ENCODE results near the gene PARD3.

The PARD3 gene

DNA sequence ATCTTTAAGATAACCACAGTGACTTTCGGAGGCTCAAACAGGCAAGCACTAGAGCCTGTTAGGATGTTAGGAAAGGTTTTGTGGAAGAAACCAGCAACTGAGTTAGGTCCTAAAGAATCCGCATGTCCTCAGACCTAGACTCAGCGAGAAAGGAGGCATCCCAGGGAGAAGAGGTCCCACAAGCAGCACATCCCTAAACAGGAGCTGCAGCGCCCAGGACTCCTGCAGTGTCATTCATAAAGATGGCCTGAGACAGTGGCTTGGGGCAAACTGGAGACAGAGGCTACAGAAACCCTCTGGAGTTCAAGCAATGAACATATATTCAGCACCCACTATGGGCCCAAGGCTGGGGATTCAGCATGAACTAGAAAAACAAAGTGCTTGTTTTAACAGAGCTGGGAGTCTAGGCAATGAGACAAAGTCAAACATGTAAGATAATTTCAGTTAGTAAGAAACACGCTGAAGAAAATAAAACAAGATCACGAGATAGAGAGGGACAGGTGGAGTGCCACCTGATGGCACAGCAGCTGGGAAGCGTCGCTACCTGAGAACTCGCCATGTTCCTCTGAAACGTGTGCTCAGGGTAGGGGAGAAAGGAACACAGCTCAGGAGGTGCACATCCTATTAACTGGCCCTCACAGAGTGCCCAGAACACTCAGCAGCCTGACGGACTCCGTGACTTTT, 48.1 kb downstream of the PARD3 start:
- no peaks in the 10 kb centered on the region for H3K36me3 ChIP-seq (ENCODE audit: control insufficient read depth, insufficient read depth, low read length)
- H3K9me3 ChIP-seq (ENCODE audit: control insufficient read depth, low read length): no peaks in the 10 kb centered on the region
- H3K27ac ChIP-seq (ENCODE audit: low read depth, low read length, severe bottlenecking): peak overlapping the region; percentile 67
- no peak overlapping the region for H3K4me3 ChIP-seq (ENCODE audit: extremely low read depth, insufficient read depth, low read length, poor library complexity, severe bottlenecking)
- WGBS, 2 experiments (ENCODE audit: insufficient coverage in 2 of 2): 82 to 83% methylated on average over 9 to 10 of the region's 12 CpGs
- H3K4me1 ChIP-seq (ENCODE audit: control insufficient read depth, insufficient read depth, low read length, poor library complexity, severe bottlenecking): peaks cover 19% of the 10 kb centered on the region

DNA sequence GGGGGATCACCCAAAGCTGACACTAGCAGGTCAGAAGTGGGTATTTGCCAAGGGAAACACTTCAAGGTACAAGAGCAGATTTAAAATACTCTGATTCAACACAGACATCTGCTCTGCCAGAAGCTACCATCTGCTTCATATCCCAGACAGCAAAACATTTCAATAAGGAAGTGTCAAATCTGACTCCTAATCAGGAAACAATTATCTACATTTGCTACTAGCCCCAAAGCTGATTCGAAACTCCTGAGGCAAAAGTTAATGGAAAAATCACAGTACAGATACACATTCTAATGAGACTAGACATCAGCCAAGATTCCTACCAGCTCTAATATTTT, 48.9 kb downstream of the PARD3 start:
- H3K4me1 ChIP-seq (ENCODE audit: control insufficient read depth, insufficient read depth, low read length, poor library complexity, severe bottlenecking): peaks cover 19% of the 10 kb centered on the region
- no peaks in the 10 kb centered on the region for H3K9me3 ChIP-seq (ENCODE audit: control insufficient read depth, low read length)
- WGBS, 2 experiments (ENCODE audit: insufficient coverage in 2 of 2): no CpG with 5 or more reads among the region's 1 CpG
- H3K27ac ChIP-seq (ENCODE audit: low read depth, low read length, severe bottlenecking): no peak overlapping the region
- no peak overlapping the region for H3K4me3 ChIP-seq (ENCODE audit: extremely low read depth, insufficient read depth, low read length, poor library complexity, severe bottlenecking)
- no peaks in the 10 kb centered on the region for H3K36me3 ChIP-seq (ENCODE audit: control insufficient read depth, insufficient read depth, low read length)

GRCh38 chr10:34764472-34764946, 50.6 kb downstream of the PARD3 start:
- H3K9me3 ChIP-seq (ENCODE audit: control insufficient read depth, low read length): no peaks in the 10 kb centered on the region
- no peak overlapping the region for H3K4me3 ChIP-seq (ENCODE audit: extremely low read depth, insufficient read depth, low read length, poor library complexity, severe bottlenecking)
- no peaks in the 10 kb centered on the region for H3K36me3 ChIP-seq (ENCODE audit: control insufficient read depth, insufficient read depth, low read length)
- H3K4me1 ChIP-seq (ENCODE audit: control insufficient read depth, insufficient read depth, low read length, poor library complexity, severe bottlenecking): peaks cover 16% of the 10 kb centered on the region
- no CpG with 5 or more reads among the region's 2 CpGs for WGBS, 2 experiments (ENCODE audit: insufficient coverage in 2 of 2)
- H3K27ac ChIP-seq (ENCODE audit: low read depth, low read length, severe bottlenecking): no peak overlapping the region

DNA sequence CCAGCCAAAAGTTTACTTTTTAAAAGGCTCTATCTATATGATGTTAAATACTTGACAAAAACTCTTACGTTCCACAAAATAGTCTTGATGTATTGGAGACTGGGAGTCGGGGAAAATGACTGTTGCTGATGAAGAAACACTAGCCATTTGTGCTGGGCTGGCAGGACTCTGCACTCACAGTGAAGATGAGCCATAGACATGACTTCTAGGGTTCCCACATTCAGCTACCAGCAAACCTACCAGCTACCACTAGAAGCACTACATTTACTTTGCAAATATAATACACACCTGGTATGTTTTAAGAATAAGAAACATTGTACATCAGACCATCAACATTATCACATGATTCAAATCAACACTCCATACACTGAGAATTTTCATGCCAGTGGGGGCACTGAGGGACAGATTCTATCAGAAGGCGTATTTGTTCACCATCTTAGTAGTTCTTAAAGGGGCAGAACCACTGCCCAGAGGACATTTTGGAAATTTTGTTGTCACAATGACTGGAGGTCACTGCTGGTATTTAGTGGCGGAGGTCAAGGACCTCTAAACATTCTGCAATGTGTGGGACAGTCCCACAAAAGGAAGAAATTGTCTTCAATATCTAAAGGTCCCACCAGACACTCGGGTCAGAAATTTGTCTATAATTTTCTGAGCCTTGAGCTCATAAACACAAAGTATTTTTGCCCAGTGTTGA, 52.3 kb downstream of the PARD3 start:
- peaks cover 26% of the 10 kb centered on the region for H3K4me1 ChIP-seq (ENCODE audit: control insufficient read depth, insufficient read depth, low read length, poor library complexity, severe bottlenecking)
- no peaks in the 10 kb centered on the region for H3K9me3 ChIP-seq (ENCODE audit: control insufficient read depth, low read length)
- no peak overlapping the region for H3K27ac ChIP-seq (ENCODE audit: low read depth, low read length, severe bottlenecking)
- H3K36me3 ChIP-seq (ENCODE audit: control insufficient read depth, insufficient read depth, low read length): no peaks in the 10 kb centered on the region
- no peak overlapping the region for H3K4me3 ChIP-seq (ENCODE audit: extremely low read depth, insufficient read depth, low read length, poor library complexity, severe bottlenecking)
- WGBS, 2 experiments (ENCODE audit: insufficient coverage in 2 of 2): 67 to 93% methylated on average over 3 of the region's 5 CpGs

DNA sequence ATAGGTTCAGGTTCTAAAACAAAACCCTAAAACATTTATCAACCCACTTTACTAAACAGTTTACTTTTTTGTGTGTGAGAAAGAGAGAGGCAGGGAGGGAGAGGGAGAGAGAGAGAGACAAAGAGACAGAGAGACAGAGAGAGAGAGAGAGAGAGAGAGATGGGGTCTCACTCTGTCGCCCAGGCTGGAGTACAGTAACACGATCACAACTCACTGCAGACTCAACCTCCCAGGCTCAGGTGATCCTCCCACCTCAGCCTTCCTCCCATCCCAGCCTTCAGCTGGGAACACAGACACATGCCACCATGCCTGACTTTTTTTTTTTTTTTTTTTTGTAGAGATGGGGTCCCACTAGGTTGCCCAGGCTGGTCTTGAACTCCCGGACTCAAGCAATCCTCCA, 52.9 kb downstream of the PARD3 start:
- Histone ChIP-seq H3K4me3 (ENCODE audit: extremely low read depth, insufficient read depth, low read length, poor library complexity, severe bottlenecking) (no peak overlapping the region), H3K36me3 (ENCODE audit: control insufficient read depth, insufficient read depth, low read length) (no peaks in the 10 kb centered on the region), H3K9me3 (ENCODE audit: control insufficient read depth, low read length) (no peaks in the 10 kb centered on the region), H3K27ac (ENCODE audit: low read depth, low read length, severe bottlenecking) (no peak overlapping the region), H3K4me1 (ENCODE audit: control insufficient read depth, insufficient read depth, low read length, poor library complexity, severe bottlenecking) (peaks cover 27% of the 10 kb centered on the region)
- no CpG with 5 or more reads among the region's 3 CpGs for WGBS, 2 experiments (ENCODE audit: insufficient coverage in 2 of 2)

GRCh38 chr10:34761453-34761852, 53.6 kb downstream of the PARD3 start:
- Histone ChIP-seq H3K27ac (ENCODE audit: low read depth, low read length, severe bottlenecking) (no peak overlapping the region), H3K4me1 (ENCODE audit: control insufficient read depth, insufficient read depth, low read length, poor library complexity, severe bottlenecking) (peaks cover 20% of the 10 kb centered on the region), H3K9me3 (ENCODE audit: control insufficient read depth, low read length) (no peaks in the 10 kb centered on the region), H3K36me3 (ENCODE audit: control insufficient read depth, insufficient read depth, low read length) (no peaks in the 10 kb centered on the region), H3K4me3 (ENCODE audit: extremely low read depth, insufficient read depth, low read length, poor library complexity, severe bottlenecking) (no peak overlapping the region)
- whole genome bisulfite sequencing, 2 experiments (ENCODE audit: insufficient coverage in 2 of 2): no CpG with 5 or more reads among the region's 1 CpG

GRCh38 chr10:34760606-34761005, 54.5 kb downstream of the PARD3 start:
- no peak overlapping the region for H3K4me3 ChIP-seq (ENCODE audit: extremely low read depth, insufficient read depth, low read length, poor library complexity, severe bottlenecking)
- no peak overlapping the region for H3K27ac ChIP-seq (ENCODE audit: low read depth, low read length, severe bottlenecking)
- no peaks in the 10 kb centered on the region for H3K36me3 ChIP-seq (ENCODE audit: control insufficient read depth, insufficient read depth, low read length)
- no peaks in the 10 kb centered on the region for H3K9me3 ChIP-seq (ENCODE audit: control insufficient read depth, low read length)
- WGBS, 2 experiments (ENCODE audit: insufficient coverage in 2 of 2): no CpG with 5 or more reads among the region's 1 CpG
- peaks cover 15% of the 10 kb centered on the region for H3K4me1 ChIP-seq (ENCODE audit: control insufficient read depth, insufficient read depth, low read length, poor library complexity, severe bottlenecking)

DNA sequence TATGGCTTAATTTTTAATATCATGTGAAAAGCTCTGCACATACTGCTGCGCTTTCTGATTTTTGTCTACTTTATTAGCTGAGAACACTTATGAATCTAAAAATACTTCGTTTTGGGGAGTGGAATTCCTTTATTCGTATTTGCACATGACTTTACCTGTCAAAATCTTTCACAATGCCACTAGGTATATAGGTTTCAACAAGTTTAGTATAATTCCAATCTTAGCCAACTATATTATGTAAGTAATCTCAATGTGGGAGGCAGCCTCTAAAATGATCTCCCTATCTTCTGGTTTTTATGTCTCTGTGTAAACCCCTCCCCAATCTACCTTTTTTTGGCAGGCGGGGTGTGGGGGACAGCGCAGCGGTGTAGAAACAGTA, 55.3 kb downstream of the PARD3 start:
- H3K4me3 ChIP-seq (ENCODE audit: extremely low read depth, insufficient read depth, low read length, poor library complexity, severe bottlenecking): no peak overlapping the region
- no peak overlapping the region for H3K27ac ChIP-seq (ENCODE audit: low read depth, low read length, severe bottlenecking)
- 68 to 100% methylated on average over 1 to 3 of the region's 6 CpGs for WGBS, 2 experiments (ENCODE audit: insufficient coverage in 2 of 2)
- H3K4me1 ChIP-seq (ENCODE audit: control insufficient read depth, insufficient read depth, low read length, poor library complexity, severe bottlenecking): peaks cover 15% of the 10 kb centered on the region
- H3K9me3 ChIP-seq (ENCODE audit: control insufficient read depth, low read length): no peaks in the 10 kb centered on the region
- H3K36me3 ChIP-seq (ENCODE audit: control insufficient read depth, insufficient read depth, low read length): no peaks in the 10 kb centered on the region

DNA sequence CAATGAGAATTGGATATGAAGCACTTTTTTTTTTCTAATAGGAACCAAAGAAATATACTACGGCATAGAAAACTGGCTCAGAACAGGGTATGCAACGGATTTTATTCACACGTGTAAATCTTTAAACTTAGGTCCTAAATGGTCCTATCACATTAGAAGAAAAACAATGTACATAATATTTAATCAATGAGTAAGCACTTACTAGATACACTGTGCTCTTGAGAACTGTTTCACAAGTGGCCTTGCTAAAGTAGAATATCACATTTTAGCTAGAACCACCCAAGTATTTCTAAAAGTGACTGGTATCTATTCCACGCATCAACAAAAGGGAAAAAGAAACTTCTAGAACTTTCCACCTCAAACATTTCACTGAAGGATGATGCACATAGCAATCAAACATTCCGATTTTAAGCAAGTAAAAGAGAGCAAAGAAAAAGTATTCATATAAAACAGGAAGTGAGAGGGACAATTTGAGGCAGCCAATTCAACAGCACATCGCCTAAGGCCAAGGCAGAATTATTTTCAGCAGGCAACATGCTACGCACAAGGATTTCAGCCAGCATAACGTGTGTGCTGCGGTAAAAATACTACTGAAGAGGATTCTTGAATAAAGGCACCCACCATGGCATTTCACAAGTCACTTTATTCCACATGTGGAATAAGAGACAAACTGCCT, 55.8 kb downstream of the PARD3 start:
- WGBS, 2 experiments (ENCODE audit: insufficient coverage in 2 of 2): 96 to 100% methylated on average over 3 to 4 of the region's 9 CpGs
- H3K27ac ChIP-seq (ENCODE audit: low read depth, low read length, severe bottlenecking): peak overlapping the region; percentile 24

DNA sequence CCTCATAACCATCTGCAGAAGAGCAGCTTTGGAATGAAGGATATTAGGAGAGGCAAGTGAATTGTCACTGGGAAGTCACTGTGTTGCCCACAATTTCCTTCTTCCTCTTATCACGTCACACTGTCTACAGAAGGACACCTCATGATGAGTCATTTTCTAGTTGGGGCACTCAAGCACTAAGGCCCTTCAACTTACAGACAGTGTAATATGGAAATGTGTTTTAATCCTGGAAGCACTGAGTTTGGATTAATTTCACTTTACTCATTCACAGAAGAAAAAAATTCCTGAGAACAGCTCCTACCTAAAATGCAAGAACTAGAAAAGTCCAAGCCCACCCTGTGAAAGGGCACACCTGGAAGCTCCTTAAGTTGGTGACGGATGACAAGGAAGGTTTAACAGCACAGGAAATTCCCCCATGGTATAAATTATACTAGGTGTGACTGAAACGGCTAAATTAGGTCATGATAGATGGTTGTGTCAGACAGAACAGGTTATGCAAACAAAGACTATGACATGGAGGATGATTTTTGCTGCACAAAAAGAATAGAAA, 56.6 kb downstream of the PARD3 start:
- 90 to 100% methylated on average over 1 to 2 of the region's 3 CpGs for WGBS, 2 experiments (ENCODE audit: insufficient coverage in 2 of 2)
- Histone ChIP-seq H3K4me3 (ENCODE audit: extremely low read depth, insufficient read depth, low read length, poor library complexity, severe bottlenecking) (no peak overlapping the region), H3K4me1 (ENCODE audit: control insufficient read depth, insufficient read depth, low read length, poor library complexity, severe bottlenecking) (peaks cover 15% of the 10 kb centered on the region), H3K27ac (ENCODE audit: low read depth, low read length, severe bottlenecking) (peak overlapping the region; percentile 57), H3K9me3 (ENCODE audit: control insufficient read depth, low read length) (no peaks in the 10 kb centered on the region), H3K36me3 (ENCODE audit: control insufficient read depth, insufficient read depth, low read length) (no peaks in the 10 kb centered on the region)

More for the DNA sequence above, 55.8 kb downstream of the PARD3 start:
- Histone ChIP-seq H3K36me3 (ENCODE audit: control insufficient read depth, insufficient read depth, low read length) (no peaks in the 10 kb centered on the region), H3K9me3 (ENCODE audit: control insufficient read depth, low read length) (no peaks in the 10 kb centered on the region), H3K4me1 (ENCODE audit: control insufficient read depth, insufficient read depth, low read length, poor library complexity, severe bottlenecking) (peaks cover 15% of the 10 kb centered on the region), H3K4me3 (ENCODE audit: extremely low read depth, insufficient read depth, low read length, poor library complexity, severe bottlenecking) (no peak overlapping the region)
